HG02981 (cell line): ENCODE measurements around the gene DSTYK.

Experiments
- ATAC-seq: cut with Tn5 transposase; IDR thresholded peaks from one replicate; pipeline ENCODE4 v1.9.1; 2021; ENCODE audit warnings: mild to moderate bottlenecking, moderate library complexity; ENCODE audit not compliant: unreplicated experiment

DSTYK gene

GRCh38 chr1:205225901-205226765 lies 14.6 kb upstream of the DSTYK start:
- no peak for ATAC-seq

- ATAC-seq, result no peak
Observed at GRCh38 chr1:205224736-205225135, 13.2 kb upstream of the DSTYK start.

- ATAC-seq, result no peak
Observed at GRCh38 chr1:205220421-205220820, 8.9 kb upstream of the DSTYK start.

DNA sequence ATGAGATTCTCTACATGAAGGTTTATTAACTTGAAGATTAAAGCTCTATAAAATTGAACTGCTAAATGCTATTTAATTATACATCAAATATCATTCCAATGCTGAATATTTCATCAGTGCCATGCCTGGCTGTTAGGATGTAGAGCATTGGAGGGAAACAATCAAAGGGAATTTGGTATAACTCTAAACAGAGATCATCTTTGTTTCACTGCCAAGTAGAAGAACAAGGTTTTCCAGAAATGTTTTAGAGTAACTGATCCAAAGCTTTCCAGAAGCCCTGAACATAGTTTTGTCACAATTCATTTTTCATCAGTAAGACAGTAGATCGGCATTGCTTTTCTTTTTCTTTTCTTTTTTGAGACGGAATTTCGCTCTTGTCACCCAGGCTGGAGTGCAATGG lies 5.9 kb upstream of the DSTYK start:
- ATAC-seq, result no peak

DNA sequence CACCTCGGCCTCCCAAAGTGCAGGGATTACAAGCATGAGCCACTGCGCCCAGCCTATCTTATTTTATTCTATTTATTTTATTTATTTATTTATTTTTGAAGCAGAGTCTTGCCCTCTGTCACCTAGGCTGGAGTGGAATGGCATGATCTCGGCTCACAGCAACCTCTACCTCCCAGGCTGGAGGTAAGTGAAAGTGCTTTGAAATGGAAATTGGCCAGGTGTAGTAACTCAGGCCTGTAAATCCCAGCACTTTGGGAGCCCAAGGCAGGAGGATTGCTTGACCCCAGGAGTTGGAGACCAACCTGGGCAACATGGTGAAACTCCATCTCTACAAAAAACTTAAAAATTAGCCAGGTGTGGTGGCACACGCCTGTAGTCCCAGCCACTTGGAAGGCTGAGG lies 5.1 kb upstream of the DSTYK start:
- no peak for ATAC-seq

- no peak for ATAC-seq
Observed at GRCh38 chr1:205214756-205215155, 3.3 kb upstream of the DSTYK start.

GRCh38 chr1:205211839-205212536 lies 486 bp upstream of the DSTYK start:
- ATAC-seq, result peak; percentile 42

DNA sequence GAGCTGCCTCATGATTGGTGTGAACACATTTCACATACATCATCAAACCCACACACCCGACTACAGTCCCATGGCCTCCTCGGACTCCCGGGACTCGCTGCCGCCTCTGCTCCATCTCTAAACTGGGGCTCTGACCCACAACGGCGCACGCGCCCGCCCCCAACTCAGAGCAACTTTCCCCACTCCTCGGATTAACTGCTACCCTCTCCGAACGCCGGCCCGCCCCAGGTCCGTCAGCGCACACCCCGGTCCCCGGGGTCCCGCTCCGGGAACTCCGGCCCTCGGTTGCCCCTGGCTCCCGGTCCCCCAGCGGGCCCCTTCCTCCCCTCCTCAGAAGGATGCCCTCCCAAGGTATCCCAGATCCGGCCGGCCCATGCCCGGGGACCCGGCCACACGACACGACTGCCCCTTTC lies 740 bp downstream of the DSTYK start:
- ATAC-seq, result no peak

DNA sequence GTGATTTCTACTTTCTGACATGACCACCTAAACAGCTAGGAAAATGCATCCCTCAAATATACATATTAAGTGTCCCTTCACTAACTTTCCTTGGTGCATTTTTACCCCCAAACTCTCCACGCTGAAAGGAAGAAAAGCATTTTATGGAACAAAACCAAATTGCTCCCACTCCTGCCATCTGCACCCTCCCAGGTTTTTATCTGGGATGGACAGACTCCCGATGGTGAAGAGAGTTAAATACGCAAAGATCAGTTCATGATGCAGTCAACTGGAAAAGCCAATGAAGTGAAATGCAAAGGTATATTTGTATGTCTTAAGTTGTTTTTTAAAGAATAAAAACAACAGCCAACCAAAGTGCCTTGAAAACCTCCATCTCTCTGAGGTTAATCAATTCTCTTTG lies 2.7 kb downstream of the DSTYK start:
- no peak for ATAC-seq

GRCh38 chr1:205205055-205205454 lies 6.4 kb downstream of the DSTYK start:
- no peak for ATAC-seq

DNA sequence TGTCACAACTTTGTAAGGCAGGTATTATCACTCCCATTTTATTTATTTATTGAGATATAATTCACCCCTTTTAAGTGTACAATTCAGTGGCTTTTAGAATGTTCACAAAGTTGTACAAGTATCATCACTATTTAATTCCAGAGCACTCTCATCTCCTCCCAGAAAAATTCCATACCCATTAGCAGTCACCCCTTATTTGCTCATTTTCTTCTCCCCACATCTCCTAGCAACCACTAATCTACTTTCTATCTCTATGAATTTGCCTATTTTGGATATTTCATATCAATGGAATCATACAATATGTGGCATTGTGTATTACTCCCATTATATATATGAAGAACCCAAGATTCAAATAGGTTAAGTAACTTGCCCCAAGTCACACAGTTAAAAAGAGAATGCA lies 7.0 kb downstream of the DSTYK start:
- no peak for ATAC-seq

GRCh38 chr1:205199931-205200299 lies 11.6 kb downstream of the DSTYK start:
- ATAC-seq, result no peak

DNA sequence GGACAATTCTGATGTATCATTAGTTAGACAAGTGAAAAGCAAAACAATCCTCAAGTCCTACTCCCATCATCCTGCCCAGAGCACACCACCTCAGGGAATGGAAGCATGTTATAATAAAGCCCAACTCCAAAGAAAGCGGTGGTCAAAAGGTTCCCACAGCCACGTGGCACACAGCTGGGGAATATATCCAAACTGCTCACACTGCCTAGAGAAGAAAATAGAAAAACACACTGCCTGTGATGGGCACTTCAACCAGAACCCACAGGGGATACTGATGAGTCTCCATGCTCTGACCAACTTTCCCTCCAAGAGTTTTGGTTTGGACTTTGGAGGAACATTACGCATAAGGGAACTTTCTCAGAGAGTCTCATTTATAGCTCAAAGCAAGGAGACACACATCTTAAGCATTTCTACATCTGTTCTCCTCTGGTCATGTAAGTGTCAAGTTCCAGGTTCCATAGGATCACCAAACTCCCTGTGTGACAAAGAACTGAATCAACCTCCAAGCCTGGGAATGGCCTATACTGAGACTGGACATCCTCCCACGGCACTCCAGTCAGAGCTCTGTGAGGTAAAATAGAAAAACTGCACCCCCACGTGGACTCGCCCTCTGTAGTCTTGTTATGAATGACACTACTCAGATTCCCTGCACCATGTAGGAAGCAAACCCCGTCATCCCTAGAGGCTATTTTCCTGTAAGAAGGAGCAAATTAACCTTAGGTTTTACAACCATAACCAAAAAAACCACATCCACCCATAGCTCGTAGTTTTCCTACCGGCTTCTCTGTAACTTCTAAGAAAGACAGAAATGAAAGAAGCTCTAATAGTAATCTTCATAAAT lies 12.2 kb downstream of the DSTYK start:
- no peak for ATAC-seq

DNA sequence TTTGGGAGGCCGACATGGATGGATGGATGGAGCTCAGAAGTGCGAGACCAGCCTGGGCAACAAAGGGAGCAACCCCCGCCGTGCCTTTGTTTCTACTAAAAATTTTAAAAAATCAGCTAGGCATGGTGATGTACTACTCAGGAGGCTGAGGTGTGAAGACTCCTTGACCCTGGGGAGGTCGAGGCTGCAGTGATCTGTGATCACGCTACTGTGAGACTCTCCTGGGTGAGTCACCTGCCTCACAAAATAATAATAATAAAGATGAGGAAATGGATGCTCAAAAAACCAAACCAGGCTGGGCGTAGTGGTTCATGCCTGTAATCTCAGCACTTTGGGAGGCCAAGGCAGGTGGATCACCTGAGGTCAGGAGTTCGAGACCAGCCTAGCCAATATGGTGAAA lies 19.2 kb downstream of the DSTYK start:
- ATAC-seq, result no peak

DNA sequence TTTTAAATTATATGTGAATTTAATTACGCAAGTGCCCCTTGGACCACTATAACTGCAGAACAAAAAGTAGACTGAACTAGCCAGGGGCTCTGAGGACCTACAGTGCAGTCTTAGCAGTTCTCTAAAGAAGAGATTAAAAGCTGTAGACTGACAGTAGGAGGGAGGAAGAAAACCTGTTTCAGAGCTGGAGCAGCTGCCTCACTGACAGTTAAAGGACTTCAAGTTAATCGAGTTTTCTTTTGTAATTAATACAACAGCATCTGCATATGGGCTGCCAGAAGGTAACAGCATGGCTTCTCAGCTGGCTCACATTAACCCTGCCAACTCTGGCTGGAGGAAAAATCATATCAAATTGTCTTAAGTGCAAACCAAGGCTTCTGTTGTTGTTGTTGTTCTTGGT lies 19.9 kb downstream of the DSTYK start:
- ATAC-seq, result no peak

DNA sequence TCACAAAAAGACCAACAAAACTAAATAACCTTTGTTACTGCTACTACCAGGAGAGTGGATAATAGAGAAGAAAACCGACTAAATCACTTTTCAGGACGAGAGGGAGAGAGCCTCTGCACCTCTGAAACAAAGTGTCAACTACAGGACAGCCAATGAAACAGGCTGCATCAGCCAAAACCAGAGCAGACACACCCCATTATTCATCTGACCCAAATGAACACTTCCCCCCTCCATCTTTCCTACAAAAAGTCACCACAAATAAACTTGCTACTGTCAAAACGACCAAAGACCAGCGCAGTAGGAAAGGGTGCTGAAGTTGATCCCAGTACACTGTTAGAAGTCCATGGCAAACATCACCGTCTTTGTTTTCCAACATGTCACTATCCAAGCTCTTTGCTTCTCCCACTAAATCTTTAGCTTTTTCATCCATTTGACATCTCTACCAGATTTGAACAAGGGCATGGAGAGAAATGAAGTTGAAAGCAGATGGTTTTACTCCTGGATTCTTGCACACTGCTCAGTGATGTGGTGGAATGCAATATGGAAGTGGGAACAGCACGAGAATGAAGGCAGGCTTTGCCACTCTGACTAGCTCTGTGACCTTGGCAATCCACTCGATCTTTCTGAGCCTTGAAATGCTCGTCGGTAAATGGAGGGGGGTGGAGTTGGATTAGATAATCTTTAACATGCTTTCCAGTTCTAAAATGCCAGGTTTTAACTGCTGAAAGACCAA lies 20.5 kb downstream of the DSTYK start:
- no peak for ATAC-seq

GRCh38 chr1:205189131-205189530 lies 22.4 kb downstream of the DSTYK start:
- ATAC-seq, result no peak

GRCh38 chr1:205188596-205188995 lies 22.9 kb downstream of the DSTYK start:
- ATAC-seq, result no peak

- ATAC-seq, result no peak
Observed at GRCh38 chr1:205188098-205188497, 23.4 kb downstream of the DSTYK start.

GRCh38 chr1:205187420-205187819 lies 24.1 kb downstream of the DSTYK start:
- ATAC-seq, result no peak

DNA sequence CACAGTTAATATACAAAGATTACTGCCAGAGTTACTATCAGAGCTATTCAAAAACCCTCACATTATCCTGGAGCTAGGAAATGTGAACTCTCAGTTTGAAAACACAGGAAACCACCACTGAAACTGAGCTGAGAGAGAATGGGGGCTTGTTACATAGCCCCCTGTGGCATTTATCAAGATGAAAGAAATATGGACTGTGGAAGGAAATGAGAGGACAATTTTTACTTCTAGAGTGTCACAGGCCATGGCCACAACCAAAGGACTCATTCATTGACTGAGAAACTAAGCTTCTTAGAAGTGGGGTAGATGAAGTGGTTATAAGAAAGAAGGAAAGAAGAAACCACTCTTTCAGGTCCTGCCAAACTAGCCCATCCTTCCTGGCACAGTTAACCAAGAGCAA lies 25.3 kb downstream of the DSTYK start:
- ATAC-seq, result no peak
